NCI-H2227 (cell line): ENCODE results near the gene ZIK1.
A peak's percentile ranks its signal among the peaks of the same experiment; 100 is the strongest.

Source experiments
- DNase-seq: peaks from one replicate; lab custom pipeline; 2025; ENCODE audit not compliant: unreplicated experiment; lab: John Stamatoyannopoulos, UW

The ZIK1 gene

GRCh38 chr19:57583521-57584416 is at the start of gene ZIK1:
TSS of gene ZIK1 (plus strand) at chr19:57584145. CDS start at chr19:57584357, 212 bp downstream.
- peak; percentile 96 for DNase-seq

DNA sequence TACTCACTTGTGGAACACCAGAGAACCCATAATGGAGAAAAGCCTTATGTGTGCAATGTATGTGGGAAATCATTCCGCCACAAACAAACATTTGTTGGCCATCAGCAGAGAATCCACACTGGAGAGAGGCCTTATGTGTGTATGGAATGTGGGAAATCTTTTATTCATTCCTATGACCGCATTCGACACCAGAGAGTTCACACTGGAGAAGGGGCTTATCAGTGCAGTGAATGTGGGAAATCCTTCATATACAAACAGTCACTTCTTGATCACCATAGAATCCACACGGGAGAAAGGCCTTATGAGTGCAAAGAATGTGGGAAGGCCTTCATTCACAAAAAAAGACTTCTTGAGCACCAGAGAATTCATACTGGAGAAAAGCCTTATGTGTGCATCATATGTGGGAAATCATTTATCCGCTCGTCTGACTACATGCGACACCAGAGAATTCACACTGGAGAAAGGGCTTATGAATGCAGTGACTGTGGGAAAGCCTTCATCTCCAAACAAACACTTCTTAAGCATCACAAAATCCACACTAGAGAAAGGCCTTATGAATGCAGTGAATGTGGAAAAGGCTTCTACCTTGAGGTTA is 45.9 kb upstream of the ZIK1 start:
- no peak for DNase-seq

GRCh38 chr19:57546513-57546912 is 37.4 kb upstream of the ZIK1 start:
- no peak for DNase-seq

DNA sequence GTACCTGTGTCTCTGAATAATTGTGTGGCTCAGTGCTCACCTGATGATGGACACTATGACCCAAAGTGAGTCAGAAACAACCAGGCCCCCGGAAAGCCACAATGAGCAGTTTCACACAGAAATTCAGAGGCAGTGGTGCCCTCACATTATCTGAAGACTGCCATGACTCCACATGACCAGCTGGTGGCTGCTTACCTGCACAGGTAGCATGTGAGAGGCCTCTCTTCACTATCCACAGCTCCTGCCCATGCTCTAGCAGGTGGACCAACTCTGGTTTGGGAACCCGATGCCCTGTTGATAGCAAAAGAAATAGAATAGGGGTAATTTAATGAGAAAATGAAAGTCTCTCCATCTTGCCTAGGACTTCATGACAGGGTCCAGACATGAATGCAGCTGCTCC is 31.5 kb upstream of the ZIK1 start:
- DNase-seq = no peak

DNA sequence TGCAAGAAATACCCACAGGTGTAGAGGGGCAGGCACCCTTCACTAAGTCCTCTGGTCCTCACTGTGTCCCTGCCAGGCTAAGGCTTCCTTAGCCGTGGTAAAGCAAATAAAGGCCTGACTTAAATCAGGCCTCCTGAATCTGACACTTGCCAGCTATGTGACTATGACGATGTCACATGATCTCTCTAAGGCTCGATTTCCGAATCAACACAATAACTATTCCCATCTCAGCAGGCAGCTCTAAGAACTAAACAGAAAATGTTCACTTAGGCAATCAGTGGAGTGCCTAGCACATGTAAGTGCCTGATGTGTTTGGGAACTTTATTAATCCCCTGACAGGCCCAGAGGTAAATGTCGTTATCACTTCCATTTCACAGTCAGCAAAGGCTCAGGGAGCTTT is 26.3 kb upstream of the ZIK1 start:
- DNase-seq = no peak

DNA sequence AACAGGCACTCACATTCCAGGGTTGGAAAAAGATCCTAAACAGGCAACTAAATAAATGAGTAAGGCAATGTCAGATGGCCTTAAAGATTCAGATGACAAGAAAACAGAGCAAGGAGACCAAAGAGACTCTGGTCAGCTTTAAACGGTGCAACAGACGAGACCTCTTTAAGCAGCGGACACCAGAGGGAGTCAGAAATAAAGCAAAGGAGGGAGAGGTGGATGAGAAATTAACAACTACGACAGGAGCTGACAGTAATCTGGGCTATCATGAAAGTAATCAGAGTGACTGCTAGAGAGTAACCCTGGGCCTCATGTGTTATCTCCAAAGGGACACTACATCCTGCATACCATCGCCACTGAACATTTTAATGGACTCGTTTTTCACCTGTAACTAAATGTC is 25.4 kb upstream of the ZIK1 start:
- DNase-seq = no peak

GRCh38 chr19:57559008-57559403 is 24.9 kb upstream of the ZIK1 start:
- peak; percentile 54 for DNase-seq

- DNase-seq = peak; percentile 96
Measured at GRCh38 chr19:57559404-57560025, 24.4 kb upstream of the ZIK1 start, which contains the start of gene ZNF550. TSS of gene ZNF550 (minus strand) at chr19:57559863. CDS start at chr19:57559682, 181 bp downstream.

GRCh38 chr19:57560049-57560491 is 23.9 kb upstream of the ZIK1 start:
- no peak for DNase-seq

DNA sequence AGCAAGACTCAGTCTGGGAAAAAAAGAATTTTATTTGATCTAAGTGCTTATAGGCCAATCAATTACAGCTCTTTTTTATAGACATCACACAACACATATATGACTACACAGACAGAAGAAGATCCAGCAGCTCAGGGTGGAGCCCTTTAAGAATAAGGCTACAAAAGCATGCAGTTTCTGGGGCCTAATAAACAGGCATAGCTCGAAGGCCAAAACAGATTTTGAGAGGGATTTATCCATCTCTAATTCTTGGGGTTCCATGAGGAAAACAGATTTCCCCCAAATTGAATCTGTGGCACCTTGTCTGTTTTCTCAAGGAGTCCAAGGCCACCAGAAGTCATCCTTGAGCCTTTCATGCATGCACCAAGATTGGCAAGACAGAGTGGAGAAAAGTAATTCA is 20.4 kb upstream of the ZIK1 start:
- DNase-seq = no peak

DNA sequence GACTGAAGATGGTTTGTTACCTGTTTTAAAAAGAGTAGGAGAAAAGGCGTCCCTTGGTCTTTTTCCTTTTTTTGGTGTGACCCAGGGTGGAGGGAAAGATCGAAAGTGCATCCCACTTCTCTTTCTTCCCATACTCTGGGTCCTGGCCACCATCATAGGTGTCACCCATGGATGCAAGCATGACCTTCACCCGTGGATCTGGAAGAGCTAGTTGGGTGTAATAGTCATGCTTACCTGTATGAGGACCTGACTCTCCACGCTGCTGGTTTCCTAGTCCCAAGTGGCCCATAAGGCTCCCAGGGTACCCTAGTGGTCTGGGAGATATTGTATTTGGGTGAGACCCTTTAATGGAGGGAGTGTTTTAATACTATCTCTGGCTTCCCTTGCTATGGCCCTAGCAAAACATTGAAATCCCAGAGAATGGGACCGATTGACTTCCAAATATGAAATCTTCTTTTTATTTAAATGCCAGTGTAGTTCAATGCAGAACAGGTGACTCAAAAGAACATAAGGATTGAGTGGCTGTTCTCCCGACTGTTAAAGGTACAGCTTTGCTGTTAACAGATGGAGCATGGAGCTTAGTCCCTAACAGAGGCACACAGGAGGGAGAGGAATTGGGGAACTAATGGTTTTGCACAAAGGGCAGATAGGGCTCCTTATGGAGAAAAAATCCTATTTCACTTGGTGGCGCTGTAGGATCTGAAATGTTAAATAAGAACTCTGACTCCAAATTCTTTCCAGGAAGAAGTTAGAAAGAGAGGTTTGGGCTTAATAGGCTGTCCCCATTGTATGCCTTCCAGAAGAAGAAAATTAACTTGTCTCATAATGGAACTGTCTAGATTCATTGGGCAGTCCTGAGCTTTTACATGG is 17.3 kb upstream of the ZIK1 start:
- DNase-seq = peak; percentile 58

DNA sequence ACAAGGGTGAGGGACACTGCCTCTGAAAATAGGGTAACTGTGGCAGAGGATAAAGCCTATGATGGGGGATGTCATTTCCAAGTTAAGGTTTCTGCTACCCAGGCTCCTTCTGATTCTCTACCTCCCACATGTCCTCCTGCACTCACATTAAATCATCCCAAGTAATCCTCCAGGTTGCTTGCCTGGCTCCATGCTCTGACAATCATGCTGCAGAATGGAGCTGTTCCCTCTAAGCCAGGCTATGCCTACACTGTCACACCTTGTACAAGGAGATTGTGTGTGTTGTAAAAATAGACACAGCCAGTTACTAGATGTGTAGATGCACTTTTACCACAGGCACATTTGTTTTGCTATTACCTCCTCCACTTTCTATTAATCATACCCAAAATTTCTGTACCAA is 13.2 kb upstream of the ZIK1 start:
- DNase-seq = no peak

GRCh38 chr19:57572415-57572947 is 11.5 kb upstream of the ZIK1 start:
- no peak for DNase-seq

- no peak for DNase-seq
Measured at GRCh38 chr19:57576661-57577060, 7.3 kb upstream of the ZIK1 start.

- DNase-seq = peak; percentile 100
Measured at GRCh38 chr19:57578487-57579205, 5.3 kb upstream of the ZIK1 start, which contains the start of gene ZNF416. TSS of gene ZNF416 (minus strand) at chr19:57578911. CDS start at chr19:57578704, 207 bp downstream.

- DNase-seq = no peak
Measured at GRCh38 chr19:57583104-57583520, 833 bp upstream of the ZIK1 start.

GRCh38 chr19:57587529-57587928 is 3.6 kb downstream of the ZIK1 start:
- DNase-seq = no peak

GRCh38 chr19:57599377-57599760 is 15.4 kb downstream of the ZIK1 start:
- no peak for DNase-seq

DNA sequence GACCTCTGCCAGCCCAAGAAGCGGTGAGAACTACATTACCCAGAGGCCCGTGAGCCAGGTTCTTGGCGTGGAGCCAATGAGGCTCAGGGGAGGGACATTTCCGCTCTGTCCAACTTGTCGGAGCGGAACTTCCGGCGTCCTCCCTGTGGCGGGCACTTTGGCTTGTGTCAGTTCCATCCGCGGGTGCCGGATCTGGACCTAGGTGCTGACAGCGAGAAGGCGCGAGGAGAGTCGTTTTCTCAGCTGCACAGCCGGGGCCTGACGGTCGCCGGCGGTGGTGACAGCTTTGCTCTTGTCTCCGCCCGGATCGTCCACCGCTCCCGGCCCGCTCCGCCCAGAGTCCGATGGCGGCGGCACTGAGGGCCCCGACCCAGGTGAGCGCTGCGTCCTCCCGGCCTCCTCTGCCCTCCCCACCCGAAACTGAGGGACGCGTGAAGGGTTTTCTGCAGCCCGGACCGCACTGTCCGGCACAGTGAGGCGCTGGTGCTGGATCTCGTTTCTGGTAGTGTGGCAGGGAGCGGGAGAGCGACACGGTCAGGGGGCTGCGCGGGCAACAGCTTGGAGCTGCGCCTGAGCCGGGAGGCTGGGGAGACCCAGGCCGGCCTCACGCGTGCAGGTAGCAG is 15.9 kb downstream of the ZIK1 start, which contains the start of gene ZNF530:
Gene ZNF530, plus strand, starts transcription at position 125 of the 623 bp plus-strand sequence. CDS start 4,461 bp downstream, outside the sequence.
- DNase-seq = peak; percentile 99
